CD4-positive, alpha-beta T cell treated with Interleukin-4 for 4 hours (primary cell): ENCODE data around the gene FRMD5.

Source experiments
- DNase-seq: peaks from one replicate; pipeline ENCODE4 v3.0.0-alpha.2; 2020

The FRMD5 gene

GRCh38 chr15:44159492-44159891 is 35.6 kb downstream of the FRMD5 start:
- DNase-seq: no peak

DNA sequence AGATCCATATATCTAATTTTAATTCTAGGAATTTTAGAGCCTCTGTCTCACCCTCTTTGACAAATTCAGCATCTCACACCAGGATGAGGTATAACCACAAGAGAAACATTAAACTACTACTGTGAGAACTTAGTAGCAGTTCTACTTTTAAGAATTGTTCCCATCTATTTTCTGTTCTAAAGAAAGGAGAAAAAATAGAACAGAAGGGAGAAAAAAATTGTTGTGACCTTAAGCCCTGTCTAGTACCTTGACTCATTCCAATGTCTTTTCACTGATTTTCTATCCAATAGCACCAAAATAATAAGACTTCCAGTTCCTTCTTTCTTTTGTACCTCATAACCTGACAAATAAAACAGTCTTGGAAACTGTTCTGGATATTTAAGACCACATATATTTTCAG is 37.0 kb downstream of the FRMD5 start:
- DNase-seq: no peak

- no peak for DNase-seq
Measured at GRCh38 chr15:44157679-44158078, 37.4 kb downstream of the FRMD5 start.

GRCh38 chr15:44153352-44153751 is 41.7 kb downstream of the FRMD5 start:
- no peak for DNase-seq

- DNase-seq: no peak
Measured at GRCh38 chr15:44149224-44149623, 45.8 kb downstream of the FRMD5 start.

GRCh38 chr15:44148580-44148979 is 46.5 kb downstream of the FRMD5 start:
- no peak for DNase-seq

DNA sequence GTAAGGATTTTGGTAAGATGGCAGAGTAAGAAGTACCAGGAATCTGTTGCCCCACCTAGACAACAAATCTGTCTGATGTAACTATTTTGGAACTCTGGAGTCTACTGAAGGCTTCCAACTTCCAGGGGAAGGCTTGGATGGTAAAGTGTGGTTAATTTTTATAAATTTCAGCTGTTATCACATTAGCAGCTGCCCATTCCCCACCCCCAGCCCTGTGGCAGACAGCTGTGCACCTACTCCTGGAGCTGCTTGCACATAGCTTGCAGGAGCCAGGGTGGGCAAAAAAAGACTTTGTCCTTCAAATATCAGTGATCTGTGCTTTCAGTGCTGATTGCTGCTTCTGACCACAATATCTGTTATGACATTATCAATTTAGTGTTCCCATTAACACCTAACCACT is 47.4 kb downstream of the FRMD5 start:
- DNase-seq: no peak

GRCh38 chr15:44145495-44145894 is 49.6 kb downstream of the FRMD5 start:
- DNase-seq: no peak

DNA sequence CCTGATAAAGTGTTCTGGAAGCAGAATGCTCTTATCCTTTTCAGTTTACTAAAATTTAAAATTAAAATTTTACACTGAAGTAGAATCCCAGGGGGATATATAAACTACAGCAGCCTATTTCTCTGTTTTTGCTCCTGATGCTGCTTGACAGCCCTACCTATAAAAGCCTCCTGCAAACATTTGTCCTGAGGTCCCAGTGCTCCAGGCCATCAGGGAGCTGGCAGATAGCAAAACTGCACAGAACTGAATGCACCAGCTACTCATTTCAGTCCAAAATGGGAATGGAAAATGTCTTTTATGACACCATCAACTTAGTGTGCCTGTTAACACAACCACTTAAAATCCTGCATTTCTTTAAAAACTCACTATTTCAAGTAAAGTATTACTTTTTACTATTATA is 50.1 kb downstream of the FRMD5 start:
- DNase-seq: no peak

GRCh38 chr15:44144184-44144583 is 50.9 kb downstream of the FRMD5 start:
- DNase-seq: no peak

DNA sequence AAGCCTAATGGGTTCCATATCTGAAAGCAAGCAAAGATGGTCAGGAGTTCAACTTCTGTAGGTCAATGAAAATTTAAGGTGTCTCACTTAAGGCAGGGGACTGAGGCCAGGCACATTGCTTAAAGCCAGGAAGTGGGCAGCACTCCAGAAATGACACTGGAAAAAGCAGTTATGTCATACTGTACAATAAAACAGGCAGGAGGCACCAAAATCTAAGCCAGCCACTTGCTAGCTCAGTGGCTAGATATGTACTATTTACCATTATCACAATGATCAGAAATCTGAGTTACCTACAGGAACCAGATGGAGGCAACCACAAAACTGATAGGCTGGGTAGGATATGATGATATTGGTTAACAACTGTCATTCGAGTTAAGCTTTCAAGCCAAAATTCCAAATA is 57.3 kb downstream of the FRMD5 start:
- no peak for DNase-seq

DNA sequence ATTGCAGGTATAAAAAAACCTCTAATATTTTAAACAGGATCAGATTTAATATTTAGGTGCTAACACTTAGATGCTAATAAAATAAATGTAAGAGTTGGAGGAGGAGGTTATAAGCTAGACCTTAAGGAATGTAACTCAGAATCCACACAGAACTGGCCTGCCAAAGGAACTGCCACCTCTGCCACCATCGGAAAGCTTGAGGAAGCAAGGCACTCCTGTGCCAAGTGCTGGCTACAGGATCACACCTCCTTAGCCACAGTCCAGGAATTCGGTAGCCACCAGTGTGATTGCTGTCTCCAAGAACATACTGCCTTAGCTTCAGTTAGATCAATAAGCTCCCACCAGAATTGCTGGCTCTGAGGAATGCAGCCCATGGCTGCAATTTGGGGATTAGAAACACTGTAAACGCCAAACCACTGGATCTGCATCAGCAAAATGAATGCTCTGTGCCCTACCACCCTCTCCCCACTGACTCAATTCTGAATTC is 58.0 kb downstream of the FRMD5 start:
- no peak for DNase-seq

DNA sequence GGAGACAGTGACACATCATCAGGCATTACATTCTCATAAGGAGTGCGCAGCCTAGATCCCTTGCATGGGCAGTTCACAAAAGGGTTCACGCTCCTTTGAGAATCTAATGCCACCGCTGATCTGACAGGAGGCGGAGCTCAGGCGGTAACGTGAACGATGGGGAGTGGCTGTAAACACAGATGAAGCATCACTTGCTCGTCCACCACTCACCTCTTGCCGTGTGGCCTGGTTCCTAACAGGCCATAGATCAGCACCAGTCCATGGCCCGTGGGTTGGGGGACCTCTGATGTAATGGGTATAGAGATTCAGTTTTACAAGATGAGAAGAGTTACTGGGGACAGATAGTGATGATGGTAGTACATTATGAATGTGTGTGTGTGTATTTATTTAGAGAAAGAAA is 63.0 kb downstream of the FRMD5 start:
- DNase-seq: no peak

DNA sequence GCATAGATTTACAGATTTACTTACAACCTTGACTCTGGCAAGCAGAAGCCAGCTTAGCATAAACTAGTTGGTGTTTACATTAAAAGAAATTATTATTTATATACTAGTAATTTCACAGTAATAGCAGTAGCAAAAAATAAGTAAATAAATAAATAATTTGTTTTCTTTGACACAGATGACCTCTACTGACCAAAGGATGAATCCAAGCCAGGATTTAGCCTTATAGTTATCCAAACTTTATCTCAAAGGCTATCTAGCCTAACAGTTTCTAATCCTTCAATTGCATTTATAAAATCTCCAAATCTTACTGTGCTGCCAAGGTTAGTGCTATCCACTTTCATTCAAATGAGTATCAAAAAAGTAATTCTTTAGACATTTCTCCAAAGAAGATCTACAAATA is 64.3 kb downstream of the FRMD5 start:
- DNase-seq: no peak

GRCh38 chr15:44129911-44130310 is 65.2 kb downstream of the FRMD5 start:
- no peak for DNase-seq

GRCh38 chr15:44128443-44128842 is 66.6 kb downstream of the FRMD5 start:
- DNase-seq: no peak

DNA sequence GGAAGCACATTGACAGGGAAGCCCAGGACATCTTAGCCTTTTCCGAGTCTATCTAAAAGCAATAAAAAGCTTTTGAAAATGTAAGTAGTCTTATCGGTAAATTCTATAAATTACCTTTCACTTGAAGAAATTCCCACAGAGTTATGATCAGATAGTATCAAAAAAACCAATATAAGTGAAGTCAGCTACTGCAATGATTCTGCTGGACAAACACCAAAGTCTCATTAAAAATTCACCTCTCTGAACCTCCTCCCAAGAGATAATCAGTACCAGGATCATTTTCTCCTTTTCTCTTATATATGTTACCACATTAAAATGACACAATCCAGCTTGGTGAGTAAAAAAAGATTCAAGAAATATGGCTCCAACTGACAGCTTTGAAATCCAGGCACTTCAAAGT is 69.2 kb downstream of the FRMD5 start:
- DNase-seq: no peak

DNA sequence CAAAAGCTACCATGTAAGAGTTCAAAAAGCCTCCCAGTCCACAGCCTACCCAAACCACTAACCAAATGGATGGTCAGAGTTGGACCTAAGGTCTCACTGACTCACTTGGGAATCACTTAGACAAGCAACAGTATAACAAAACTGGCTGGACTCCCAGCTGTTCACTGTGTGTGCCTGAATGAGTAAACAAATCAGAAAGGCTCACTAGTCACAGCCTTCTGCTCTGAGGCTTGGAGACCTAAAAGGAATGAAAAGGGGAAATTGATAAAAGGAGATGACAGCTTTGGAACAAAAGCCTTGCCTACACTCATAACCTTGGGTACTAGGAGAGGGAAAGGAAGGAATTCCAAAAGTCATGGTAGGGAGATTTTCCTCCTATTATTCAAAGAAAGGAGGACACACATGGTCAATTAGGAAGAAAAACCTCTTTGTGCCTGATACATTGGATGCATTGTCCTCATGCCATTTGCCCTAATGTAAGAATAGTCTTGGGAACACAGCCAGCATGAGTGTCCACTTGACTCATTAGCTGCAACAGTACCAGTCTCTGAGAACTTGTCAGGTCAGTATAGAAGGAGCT is 92.3 kb downstream of the FRMD5 start:
- no peak for DNase-seq

DNA sequence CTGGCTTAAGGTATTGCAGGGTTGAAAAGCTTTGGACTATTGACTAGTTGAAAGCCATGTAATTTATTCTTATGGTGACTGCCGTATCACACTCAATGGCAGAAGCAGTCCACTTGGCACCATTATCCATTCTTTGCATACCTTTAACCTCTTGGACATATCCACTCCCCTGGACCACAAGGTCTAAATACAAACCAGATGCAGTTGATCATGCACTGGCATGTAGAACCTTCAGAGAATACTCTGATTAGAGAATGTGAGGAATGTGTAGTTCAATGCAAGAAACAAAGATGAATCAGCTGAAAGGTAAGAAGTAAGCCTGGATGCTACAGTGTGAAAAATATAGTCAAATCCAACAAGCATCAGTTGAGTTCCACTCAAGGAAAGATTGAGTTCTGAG is 93.1 kb downstream of the FRMD5 start:
- DNase-seq: no peak

- DNase-seq: no peak
Measured at GRCh38 chr15:44101286-44101685, 93.8 kb downstream of the FRMD5 start.

DNA sequence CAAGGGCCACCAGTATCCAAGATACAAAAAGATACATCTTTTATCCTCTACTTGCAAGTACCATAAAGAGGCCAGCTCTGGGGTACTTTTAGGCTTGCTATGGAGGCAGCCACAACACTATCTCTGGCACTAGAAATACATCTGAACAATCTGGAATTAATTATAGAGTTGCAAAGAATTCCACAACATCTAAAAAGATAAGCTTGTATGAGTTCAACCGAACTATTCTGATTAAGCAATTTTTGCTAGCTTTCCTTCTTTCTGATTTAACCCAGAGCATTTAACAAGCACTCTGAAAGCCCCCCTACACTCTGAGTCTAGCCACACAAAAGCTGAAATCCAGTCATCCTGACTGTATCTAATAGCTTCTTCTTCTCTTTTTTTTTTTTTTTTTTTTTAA is 95.4 kb downstream of the FRMD5 start:
- no peak for DNase-seq

GRCh38 chr15:44097552-44097951 is 97.5 kb downstream of the FRMD5 start:
- DNase-seq: no peak

DNA sequence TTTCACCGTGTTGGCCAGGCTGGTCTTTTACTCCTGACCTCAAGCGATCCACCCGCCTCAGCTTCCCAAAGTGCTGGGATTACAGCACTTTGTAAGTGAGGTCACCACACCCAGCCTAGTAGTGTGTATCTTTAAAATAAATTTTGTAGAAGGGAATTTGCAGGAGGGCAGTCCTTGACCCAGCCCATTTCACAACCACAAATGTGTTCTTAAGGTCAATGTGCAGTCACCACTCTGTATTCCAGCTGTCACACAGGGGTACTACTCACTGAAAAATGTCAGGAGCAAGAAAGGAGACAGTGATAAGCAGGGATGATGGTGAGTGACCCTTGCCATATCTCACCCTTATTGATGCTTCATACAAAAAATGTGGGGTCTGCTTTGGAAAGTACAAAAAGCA is 98.5 kb downstream of the FRMD5 start:
- DNase-seq: no peak

GRCh38 chr15:44094781-44095180 is 100.3 kb downstream of the FRMD5 start:
- DNase-seq: no peak

GRCh38 chr15:44093836-44094235 is 101.2 kb downstream of the FRMD5 start:
- DNase-seq: no peak

GRCh38 chr15:44092221-44092620 is 102.8 kb downstream of the FRMD5 start:
- DNase-seq: no peak
